Neutrophil (primary cell): ENCODE data around the gene SUSD4.

Experiments
- H3K27ac ChIP-seq: fragments of 200-600 bp; sonication (generic); 2 replicates; pipeline ENCODE4 v1.5.1; 2016; ENCODE audit warnings: mild to moderate bottlenecking, moderate library complexity
- H3K27me3 ChIP-seq: fragments of 200-600 bp; sonication (generic); 2 replicates; pipeline ENCODE4 v1.6.0; 2016; ENCODE audit warnings: mild to moderate bottlenecking
- H3K36me3 ChIP-seq: fragments of 200-600 bp; sonication (generic); 2 replicates; pipeline ENCODE4 v1.5.1; 2017
- H3K4me1 ChIP-seq, 2 experiments: fragments of 200-600 bp in 1 of 2; sonication (generic) in 1 of 2; 1 replicate in 1 of 2; 2 replicates in 1 of 2; pipeline versions ENCODE4 v1.5.1 to v1.6.1; 2013 to 2016; ENCODE audit warnings: low read depth in 1 of 2, low read length in 1 of 2, mild to moderate bottlenecking in 1 of 2, moderate library complexity in 1 of 2; ENCODE audit not compliant: control insufficient read depth in 1 of 2, insufficient read depth in 1 of 2
- H3K4me3 ChIP-seq, 2 experiments: fragments of 200-600 bp in 1 of 2; sonication (generic) in 1 of 2; 1 replicate in 1 of 2; 2 replicates in 1 of 2; pipeline ENCODE4 v1.5.1; 2013 to 2016; ENCODE audit warnings: low read depth in 1 of 2, low read length in 1 of 2, mild to moderate bottlenecking in 1 of 2, moderate library complexity in 1 of 2
- H3K9me3 ChIP-seq: fragments of 200-600 bp; sonication (generic); 2 replicates; pipeline ENCODE4 v1.5.1; 2016
- CTCF ChIP-seq: fragments of 200-600 bp; sonication (generic); IDR thresholded peaks from 2 replicates; pipeline ENCODE4 v1.5.1; 2016; ENCODE audit warnings: antibody characterized with exemption

The SUSD4 gene

GRCh38 chr1:223346311-223346710 lies 17.7 kb downstream of the SUSD4 start:
- no peak overlapping the region for H3K27ac ChIP-seq
- H3K4me1 ChIP-seq, result no peaks in the 10 kb centered on the region
- H3K9me3 ChIP-seq, result no peaks in the 10 kb centered on the region
- H3K36me3 ChIP-seq, result no peaks in the 10 kb centered on the region
- no peak overlapping the region for H3K4me3 ChIP-seq
- H3K27me3 ChIP-seq, result peaks cover 3% of the 10 kb centered on the region
- no peak for TF ChIP-seq CTCF

DNA sequence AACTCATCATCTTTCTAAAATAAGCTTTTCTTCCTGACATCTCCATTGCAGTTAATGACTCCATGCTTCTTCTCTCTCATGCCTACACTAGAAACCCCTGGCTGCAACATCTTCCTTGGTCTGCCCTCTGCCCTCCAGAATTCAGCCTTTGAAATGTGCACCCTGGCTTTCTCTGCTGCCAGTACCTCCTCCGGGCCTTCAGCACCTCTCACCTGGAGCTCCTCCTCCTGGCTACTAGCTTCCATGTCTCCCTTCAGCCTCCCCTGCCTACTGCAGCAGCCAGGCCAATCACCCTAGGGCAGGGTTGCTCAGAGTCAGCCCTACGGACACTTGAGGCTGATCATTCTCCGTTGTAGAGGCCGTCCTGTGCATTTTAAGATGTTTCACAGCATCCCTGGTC lies 18.3 kb downstream of the SUSD4 start:
- H3K36me3 ChIP-seq, result no peaks in the 10 kb centered on the region
- no peaks in the 10 kb centered on the region for H3K4me1 ChIP-seq
- H3K27me3 ChIP-seq, result no peaks in the 10 kb centered on the region
- no peak for TF ChIP-seq CTCF
- H3K4me3 ChIP-seq, result no peak overlapping the region
- no peaks in the 10 kb centered on the region for H3K9me3 ChIP-seq
- H3K27ac ChIP-seq, result no peak overlapping the region

- TF ChIP-seq CTCF, result no peak
- H3K36me3 ChIP-seq, result no peaks in the 10 kb centered on the region
- no peak overlapping the region for H3K4me3 ChIP-seq
- H3K27me3 ChIP-seq, result no peaks in the 10 kb centered on the region
- no peaks in the 10 kb centered on the region for H3K9me3 ChIP-seq
- H3K27ac ChIP-seq, result no peak overlapping the region
- H3K4me1 ChIP-seq, result no peaks in the 10 kb centered on the region
Measured at GRCh38 chr1:223344491-223344890, 19.5 kb downstream of the SUSD4 start.

- H3K9me3 ChIP-seq, result no peaks in the 10 kb centered on the region
- H3K36me3 ChIP-seq, result no peaks in the 10 kb centered on the region
- no peaks in the 10 kb centered on the region for H3K27me3 ChIP-seq
- no peaks in the 10 kb centered on the region for H3K4me1 ChIP-seq
- no peak overlapping the region for H3K27ac ChIP-seq
- TF ChIP-seq CTCF, result no peak
- H3K4me3 ChIP-seq, result no peak overlapping the region
Measured at GRCh38 chr1:223343692-223344091, 20.3 kb downstream of the SUSD4 start.

DNA sequence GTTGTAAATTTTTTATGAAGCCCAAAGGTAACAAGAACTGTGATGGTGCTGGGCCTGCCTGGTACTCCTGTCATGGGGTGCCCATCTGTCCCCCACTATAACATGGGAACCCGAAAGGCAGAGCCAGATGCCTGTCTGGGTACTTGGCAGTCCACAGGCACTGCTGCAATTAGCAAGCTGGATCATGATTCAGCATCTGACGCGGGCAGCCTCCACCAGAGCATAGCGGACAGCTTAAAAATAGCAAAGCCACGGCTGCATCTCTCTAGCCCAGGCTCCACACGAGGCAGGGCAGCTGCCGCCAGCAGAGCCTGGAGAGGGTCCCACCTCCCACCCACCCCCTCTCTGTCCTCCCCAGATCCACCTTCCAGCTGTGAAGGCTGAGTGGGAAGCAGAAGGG lies 22.9 kb downstream of the SUSD4 start:
- no peak for TF ChIP-seq CTCF
- Histone ChIP-seq H3K4me3 (no peak overlapping the region), H3K27me3 (no peaks in the 10 kb centered on the region), H3K4me1 (no peaks in the 10 kb centered on the region), H3K36me3 (no peaks in the 10 kb centered on the region), H3K9me3 (no peaks in the 10 kb centered on the region), H3K27ac (no peak overlapping the region)

DNA sequence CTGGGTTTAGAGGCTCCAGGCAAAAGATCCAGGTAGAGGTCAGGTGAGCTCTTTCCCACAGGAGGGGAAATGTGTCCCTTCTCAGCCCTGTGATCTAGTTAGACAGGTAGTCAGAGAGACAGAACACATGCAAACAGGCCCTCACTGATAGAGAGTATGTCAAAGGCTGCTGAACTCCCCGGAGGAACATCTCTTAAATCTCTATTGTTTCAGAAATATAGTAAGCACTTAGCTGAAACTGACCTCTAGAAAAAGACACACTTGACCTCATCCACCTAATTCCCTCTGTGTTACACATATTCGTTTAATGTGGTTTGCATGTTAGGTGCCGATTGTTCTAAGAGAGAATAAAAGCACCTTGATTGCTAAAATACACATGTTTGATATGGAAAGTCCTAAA lies 23.3 kb downstream of the SUSD4 start:
- no peaks in the 10 kb centered on the region for H3K27me3 ChIP-seq
- no peaks in the 10 kb centered on the region for H3K36me3 ChIP-seq
- no peak for TF ChIP-seq CTCF
- H3K9me3 ChIP-seq, result no peaks in the 10 kb centered on the region
- no peaks in the 10 kb centered on the region for H3K4me1 ChIP-seq
- no peak overlapping the region for H3K27ac ChIP-seq
- no peak overlapping the region for H3K4me3 ChIP-seq
